GM13977 (cell line): ENCODE data around the gene EML4.

Experiments
- DNase-seq: peaks from one replicate; pipeline ENCODE4 v3.0.0; 2012; ENCODE audit warnings: low spot score
- in situ Hi-C: fragments of 300-500 bp; cut with MboI; formaldehyde crosslinking; loops from one replicate; pipeline ENCODE4 v1.12.0; 2022; ENCODE audit warnings: low sequenced_read_pairs, low pct_unique_long_range_greater_than_20kb, mixed read lengths, inconsistent platforms; ENCODE audit not compliant: unreplicated experiment
- TF ChIP-seq, protein P1 (sequence below): IDR thresholded peaks from 2 replicates; pipeline ENCODE4 v1.5.1; 2012; ENCODE audit warnings: mild to moderate bottlenecking, control low read depth; ENCODE audit not compliant: insufficient read depth; ENCODE audit errors: extremely low read depth, missing control alignments

The EML4 gene

DNA sequence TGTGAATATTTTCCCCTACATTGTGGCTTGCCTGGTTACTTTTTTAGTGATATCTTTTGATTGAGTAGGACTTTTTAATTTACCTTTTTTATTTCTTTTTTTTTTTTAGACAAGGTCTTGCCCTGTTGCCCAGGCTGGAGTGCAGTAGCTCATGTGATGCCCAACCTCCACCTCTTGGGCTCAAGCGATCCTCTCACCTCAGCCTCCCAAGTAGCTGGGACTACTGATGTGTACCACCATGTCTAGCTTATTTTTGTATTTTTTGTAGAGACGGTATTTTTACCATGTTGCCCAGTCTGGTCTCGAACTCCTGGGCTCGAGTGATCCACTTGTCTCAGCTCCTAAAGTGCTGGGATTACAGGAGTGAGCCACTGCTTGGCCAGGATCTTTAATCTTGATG lies 25.3 kb downstream of the EML4 start:
- in situ Hi-C loops, result no loop called here
- TF ChIP-seq, protein P1, sequence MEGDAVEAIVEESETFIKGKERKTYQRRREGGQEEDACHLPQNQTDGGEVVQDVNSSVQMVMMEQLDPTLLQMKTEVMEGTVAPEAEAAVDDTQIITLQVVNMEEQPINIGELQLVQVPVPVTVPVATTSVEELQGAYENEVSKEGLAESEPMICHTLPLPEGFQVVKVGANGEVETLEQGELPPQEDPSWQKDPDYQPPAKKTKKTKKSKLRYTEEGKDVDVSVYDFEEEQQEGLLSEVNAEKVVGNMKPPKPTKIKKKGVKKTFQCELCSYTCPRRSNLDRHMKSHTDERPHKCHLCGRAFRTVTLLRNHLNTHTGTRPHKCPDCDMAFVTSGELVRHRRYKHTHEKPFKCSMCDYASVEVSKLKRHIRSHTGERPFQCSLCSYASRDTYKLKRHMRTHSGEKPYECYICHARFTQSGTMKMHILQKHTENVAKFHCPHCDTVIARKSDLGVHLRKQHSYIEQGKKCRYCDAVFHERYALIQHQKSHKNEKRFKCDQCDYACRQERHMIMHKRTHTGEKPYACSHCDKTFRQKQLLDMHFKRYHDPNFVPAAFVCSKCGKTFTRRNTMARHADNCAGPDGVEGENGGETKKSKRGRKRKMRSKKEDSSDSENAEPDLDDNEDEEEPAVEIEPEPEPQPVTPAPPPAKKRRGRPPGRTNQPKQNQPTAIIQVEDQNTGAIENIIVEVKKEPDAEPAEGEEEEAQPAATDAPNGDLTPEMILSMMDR, result no peak
- DNase-seq, result no peak

DNA sequence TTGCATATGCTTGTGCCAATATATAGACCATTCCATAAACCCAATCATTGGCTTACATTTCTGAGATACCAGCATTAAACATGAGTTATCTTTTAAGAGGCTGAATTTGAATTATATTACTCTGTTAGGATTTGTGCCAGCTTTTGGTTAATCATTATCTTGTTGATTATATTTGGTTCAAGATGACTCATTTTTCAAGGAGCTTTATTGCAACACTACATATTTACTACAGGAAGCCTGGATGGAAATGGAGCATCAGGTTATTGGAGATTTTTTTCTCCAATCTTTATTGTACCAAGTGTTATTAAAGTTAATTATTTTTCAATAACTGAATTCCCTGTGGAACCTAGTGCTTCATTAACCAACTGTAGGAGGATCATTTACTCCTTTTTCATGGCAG lies 26.4 kb downstream of the EML4 start:
- in situ Hi-C loops, result no loop called here
- TF ChIP-seq, protein P1, result no peak
- no peak for DNase-seq

DNA sequence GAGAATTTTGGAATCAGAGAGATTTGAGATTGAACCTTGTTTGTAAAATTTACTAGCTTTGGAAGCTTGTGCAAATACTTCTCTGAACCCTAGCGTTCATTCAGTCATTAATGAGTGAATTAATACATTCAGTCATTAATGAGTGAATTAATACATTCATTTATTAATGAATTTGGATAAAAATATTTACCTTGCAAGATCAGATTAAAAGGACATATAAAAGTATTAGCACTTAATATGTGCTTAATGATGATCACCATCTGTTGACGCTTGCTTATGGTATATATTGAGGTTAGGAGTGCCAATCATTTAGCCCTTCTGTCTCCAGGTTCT lies 26.9 kb downstream of the EML4 start:
- in situ Hi-C loops, result no loop called here
- TF ChIP-seq, protein P1, result no peak
- no peak for DNase-seq

GRCh38 chr2:42196403-42197267 lies 27.5 kb downstream of the EML4 start:
- in situ Hi-C loops, result no loop called here
- TF ChIP-seq, protein P1, result peak; percentile 34
- peak; percentile 23 for DNase-seq

DNA sequence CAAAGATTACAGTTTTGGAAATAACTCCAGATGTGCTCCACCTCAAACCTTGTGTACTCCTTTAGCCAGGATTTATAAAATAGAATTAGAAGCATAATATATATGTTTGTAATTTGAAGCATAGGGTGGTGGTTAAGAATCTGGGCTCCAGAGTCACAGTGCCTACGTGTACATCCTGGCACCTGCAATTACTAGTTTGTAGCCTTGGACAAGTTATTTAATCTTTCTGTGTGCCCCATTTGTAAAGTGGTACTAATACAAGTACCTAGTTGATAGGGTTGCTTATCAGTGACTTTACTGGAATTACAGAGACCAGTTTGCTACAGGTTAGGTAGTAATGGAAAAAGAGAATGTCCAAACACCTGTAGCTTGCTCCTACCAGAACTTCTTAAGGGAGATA lies 28.6 kb downstream of the EML4 start:
- DNase-seq, result no peak
- TF ChIP-seq, protein P1, result no peak
- in situ Hi-C loops, result no loop called here

DNA sequence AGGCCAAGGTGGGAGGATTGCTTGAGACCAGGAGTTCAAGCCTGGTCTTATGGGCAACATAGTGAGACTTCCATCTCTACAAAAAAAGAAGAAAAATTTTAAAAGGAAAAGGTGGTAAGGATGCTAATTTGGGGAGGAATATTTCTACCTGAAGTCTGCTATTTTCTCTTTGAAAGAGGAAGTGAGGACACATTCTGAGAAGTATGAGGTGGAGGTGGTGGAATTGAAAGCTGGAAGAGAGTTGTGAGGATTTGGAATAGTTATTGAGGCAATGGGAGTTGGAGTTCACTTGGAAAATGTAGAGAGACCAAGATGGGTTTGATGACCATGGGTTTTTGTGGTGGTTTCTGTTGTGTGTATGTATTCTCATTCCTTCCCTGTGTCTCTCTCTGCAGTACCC lies 29.3 kb downstream of the EML4 start:
- in situ Hi-C loops, result no loop called here
- TF ChIP-seq, protein P1, result no peak
- DNase-seq, result no peak
